ENCODE results near the gene BBX. TPM values are rescaled to one million over a fixed set of nuclear protein-coding genes. Genes with fewer than 3 reads are reported as not detected.

Gene BBX
- total RNA-seq, 1 donor from 2014 or later, result 77.5 TPM

DNA sequence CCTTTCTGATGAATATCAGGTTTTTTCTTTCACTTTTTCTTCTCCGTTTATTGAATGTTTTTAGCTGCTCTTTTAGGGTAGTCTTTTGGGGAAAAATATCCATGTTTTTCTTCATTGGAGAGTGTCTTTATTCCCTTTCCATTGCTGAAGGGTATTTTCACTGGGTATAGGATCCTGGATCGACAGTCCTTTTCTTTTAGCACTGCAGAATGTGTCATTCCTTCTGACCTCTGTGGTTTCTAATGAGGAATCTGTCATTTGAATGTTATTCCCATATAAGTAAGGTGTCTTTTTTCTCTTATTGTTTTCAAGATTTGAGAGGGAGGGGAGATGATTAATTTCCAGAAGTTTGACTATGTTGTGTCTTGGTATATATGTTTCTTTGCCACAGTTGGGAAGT lies 96.8 kb downstream of the BBX start:
- TF ChIP-seq, protein P1, sequence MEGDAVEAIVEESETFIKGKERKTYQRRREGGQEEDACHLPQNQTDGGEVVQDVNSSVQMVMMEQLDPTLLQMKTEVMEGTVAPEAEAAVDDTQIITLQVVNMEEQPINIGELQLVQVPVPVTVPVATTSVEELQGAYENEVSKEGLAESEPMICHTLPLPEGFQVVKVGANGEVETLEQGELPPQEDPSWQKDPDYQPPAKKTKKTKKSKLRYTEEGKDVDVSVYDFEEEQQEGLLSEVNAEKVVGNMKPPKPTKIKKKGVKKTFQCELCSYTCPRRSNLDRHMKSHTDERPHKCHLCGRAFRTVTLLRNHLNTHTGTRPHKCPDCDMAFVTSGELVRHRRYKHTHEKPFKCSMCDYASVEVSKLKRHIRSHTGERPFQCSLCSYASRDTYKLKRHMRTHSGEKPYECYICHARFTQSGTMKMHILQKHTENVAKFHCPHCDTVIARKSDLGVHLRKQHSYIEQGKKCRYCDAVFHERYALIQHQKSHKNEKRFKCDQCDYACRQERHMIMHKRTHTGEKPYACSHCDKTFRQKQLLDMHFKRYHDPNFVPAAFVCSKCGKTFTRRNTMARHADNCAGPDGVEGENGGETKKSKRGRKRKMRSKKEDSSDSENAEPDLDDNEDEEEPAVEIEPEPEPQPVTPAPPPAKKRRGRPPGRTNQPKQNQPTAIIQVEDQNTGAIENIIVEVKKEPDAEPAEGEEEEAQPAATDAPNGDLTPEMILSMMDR (IDR thresholded peaks at IDR 0.05), result no peak
- DNase-seq (no peak), ATAC-seq (ENCODE audit: low read depth) (no peak)
- ChIA-PET POLR2A (no interaction called here), CTCF (no interaction called here)
- Mint-ChIP-seq H3K9me3 (no peaks in the 10 kb centered on the region), H3K27me3 (no peaks in the 10 kb centered on the region), H3K36me3 (ENCODE audit: low read depth) (peaks cover 12% of the 10 kb centered on the region), H3K4me1 (peaks cover 59% of the 10 kb centered on the region), H3K4me3 (no peak overlapping the region), H3K27ac (no peak overlapping the region)
- intact Hi-C loops (cut with micrococcal nuclease), result no loop called here

DNA sequence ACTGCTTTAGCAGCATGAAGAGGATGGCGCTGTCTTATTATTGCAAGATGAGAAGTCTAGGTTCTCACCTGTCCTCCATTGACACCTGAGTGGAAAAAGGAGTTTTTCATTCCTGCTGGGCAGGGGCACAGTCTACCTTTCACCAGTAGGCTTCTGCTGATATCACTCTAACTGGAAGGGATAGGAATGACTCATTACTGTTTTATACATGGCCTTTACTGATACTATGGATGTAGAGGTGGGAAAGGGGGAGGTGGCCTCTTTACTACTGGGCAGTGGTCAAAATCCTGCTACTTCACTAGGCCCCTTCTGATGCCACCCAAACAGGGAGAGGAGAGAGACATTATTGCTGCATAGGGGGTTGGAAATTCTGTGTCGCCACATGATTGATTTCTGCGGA lies 97.8 kb downstream of the BBX start:
- no peaks in the 10 kb centered on the region for H3K9me3 Mint-ChIP-seq
- H3K27me3 Mint-ChIP-seq, result no peaks in the 10 kb centered on the region
- CTCF ChIA-PET, result no interaction called here
- peaks cover 55% of the 10 kb centered on the region for H3K4me1 Mint-ChIP-seq
- intact Hi-C loops (cut with micrococcal nuclease), result no loop called here
- DNase-seq (no peak), ATAC-seq (ENCODE audit: low read depth) (no peak)
- TF ChIP-seq, protein P1 (IDR thresholded peaks at IDR 0.05), result no peak
- POLR2A ChIA-PET, result no interaction called here
- H3K36me3 Mint-ChIP-seq (ENCODE audit: low read depth), result peaks cover 10% of the 10 kb centered on the region
- H3K27ac Mint-ChIP-seq, result no peak overlapping the region
- H3K4me3 Mint-ChIP-seq, result peak overlapping the region; percentile 44

DNA sequence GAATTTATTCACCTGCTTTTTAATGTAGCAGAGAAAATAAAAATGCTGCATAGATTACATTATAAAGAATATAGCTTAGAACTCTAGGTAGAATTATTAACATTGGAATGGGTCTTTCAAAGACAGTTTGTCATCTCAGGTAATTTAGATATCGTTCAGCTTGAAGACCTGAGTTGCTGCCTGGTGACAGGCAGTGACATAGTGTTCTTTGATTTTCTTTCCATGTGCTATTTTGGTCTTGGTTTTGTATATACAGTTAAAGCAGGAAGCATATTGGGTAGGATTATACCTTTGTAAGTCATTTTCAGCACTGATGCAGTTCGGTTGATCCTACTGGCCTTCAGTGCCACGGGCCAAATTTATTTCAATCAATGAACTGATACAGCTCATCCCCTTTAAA lies 98.7 kb downstream of the BBX start:
- H3K4me3 Mint-ChIP-seq, result no peak overlapping the region
- H3K4me1 Mint-ChIP-seq, result peaks cover 55% of the 10 kb centered on the region
- ChIA-PET CTCF (no interaction called here), POLR2A (no interaction called here)
- DNase-seq (no peak), ATAC-seq (ENCODE audit: low read depth) (no peak)
- H3K27me3 Mint-ChIP-seq, result no peaks in the 10 kb centered on the region
- intact Hi-C loops (cut with micrococcal nuclease), result no loop called here
- TF ChIP-seq, protein P1 (IDR thresholded peaks at IDR 0.05), result no peak
- no peak overlapping the region for H3K27ac Mint-ChIP-seq
- peaks cover 10% of the 10 kb centered on the region for H3K36me3 Mint-ChIP-seq (ENCODE audit: low read depth)
- H3K9me3 Mint-ChIP-seq, result no peaks in the 10 kb centered on the region

DNA sequence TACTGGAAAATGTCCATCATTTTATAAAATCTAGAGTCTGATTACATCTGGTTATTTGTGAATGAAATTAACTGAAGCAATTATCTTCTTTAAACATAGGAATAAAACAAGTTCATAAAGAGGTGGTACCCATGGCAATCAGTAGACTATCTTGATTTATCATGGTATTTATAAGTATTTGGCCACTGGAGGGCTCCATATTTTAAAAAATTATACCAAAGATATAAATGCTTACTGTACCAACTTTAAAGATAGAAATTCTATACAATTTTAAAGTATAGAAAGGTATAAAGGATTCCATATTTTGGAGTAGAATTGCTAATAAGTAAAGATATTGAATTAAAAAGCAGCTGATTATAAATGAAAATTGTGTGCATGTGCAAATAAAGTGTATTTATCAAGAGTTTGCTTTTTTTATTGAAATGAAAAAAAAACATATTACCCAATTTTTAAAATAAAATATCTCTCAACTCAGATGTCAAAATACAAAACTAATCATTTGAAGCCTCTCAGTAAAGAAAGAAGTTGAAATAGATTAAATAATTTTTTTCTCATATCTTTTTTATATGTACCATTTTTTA lies 105.3 kb downstream of the BBX start:
- TF ChIP-seq, protein P1 (IDR thresholded peaks at IDR 0.05), result no peak
- CTCF ChIA-PET, result no interaction called here
- Mint-ChIP-seq H3K9me3 (no peaks in the 10 kb centered on the region), H3K4me1 (peaks cover 38% of the 10 kb centered on the region), H3K36me3 (ENCODE audit: low read depth) (no peaks in the 10 kb centered on the region), H3K27me3 (no peaks in the 10 kb centered on the region), H3K4me3 (no peak overlapping the region), H3K27ac (no peak overlapping the region)
- ATAC-seq (ENCODE audit: low read depth) (no peak), DNase-seq (no peak)
- intact Hi-C loops (cut with micrococcal nuclease), result no loop called here
- POLR2A ChIA-PET, result no interaction called here

DNA sequence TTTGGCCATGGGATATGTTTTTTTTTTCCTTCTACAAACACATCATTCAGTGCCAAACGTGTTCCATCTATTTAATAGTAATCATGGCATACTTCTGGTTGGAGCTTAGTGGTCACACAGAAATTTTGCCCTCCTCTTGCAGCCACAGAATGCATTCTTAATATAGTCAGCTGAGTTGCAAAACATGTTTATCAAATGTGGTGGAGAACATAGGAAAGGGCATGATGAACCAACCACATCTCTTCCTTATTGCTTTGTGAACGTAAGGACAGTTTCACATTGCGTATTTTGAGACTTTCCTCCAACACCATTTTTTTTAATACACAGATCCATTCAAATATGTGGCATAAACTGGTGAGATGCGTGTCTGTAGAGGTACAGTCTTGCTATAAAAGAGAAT lies 106.8 kb downstream of the BBX start:
- TF ChIP-seq, protein P1 (IDR thresholded peaks at IDR 0.05), result no peak
- no peak for ATAC-seq (ENCODE audit: low read depth)
- no peaks in the 10 kb centered on the region for H3K9me3 Mint-ChIP-seq
- H3K36me3 Mint-ChIP-seq (ENCODE audit: low read depth), result no peaks in the 10 kb centered on the region
- H3K27ac Mint-ChIP-seq, result no peak overlapping the region
- no peak overlapping the region for H3K4me3 Mint-ChIP-seq
- DNase-seq, result no peak
- intact Hi-C loops (cut with micrococcal nuclease), result no loop called here
- peaks cover 48% of the 10 kb centered on the region for H3K4me1 Mint-ChIP-seq
- POLR2A ChIA-PET, result no interaction called here
- no peaks in the 10 kb centered on the region for H3K27me3 Mint-ChIP-seq
- CTCF ChIA-PET, result no interaction called here

Data from activated B cell treated with CpG ODN at 0.5 μM for 24 hours (primary cell).